ENCODE results near the gene PROC. TPM values are rescaled to one million over a fixed set of nuclear protein-coding genes. Genes with fewer than 3 reads are reported as not detected.

Gene PROC
- total RNA-seq, 3 donors from 2014 or later = not detected

- no peaks in the 10 kb centered on the region for H3K27me3 ChIP-seq
- intact Hi-C loops (cut with DNase I; ENCODE audit: low total_unique reads) = no loop called here
- TF ChIP-seq POLR2AphosphoS5 (IDR thresholded peaks at IDR 0.05) = no peak
- TF ChIP-seq CTCF (IDR thresholded peaks at IDR 0.05) = no peak
- TF ChIP-seq POLR2A (IDR thresholded peaks at IDR 0.05) = no peak
Observed at GRCh38 chr2:127382831-127383230, 35.4 kb upstream of the PROC start.

GRCh38 chr2:127384529-127384928 is 33.7 kb upstream of the PROC start:
- peaks cover 0 to 9% of the 10 kb centered on the region in 2 donors for H3K4me1 ChIP-seq
- H3K9me3 ChIP-seq = no peaks in the 10 kb centered on the region
- DNase-seq (ENCODE audit: low spot score in 2 of 2) = no peak
- TF ChIP-seq POLR2AphosphoS5 (IDR thresholded peaks at IDR 0.05) = no peak
- no peak for TF ChIP-seq POLR2A (IDR thresholded peaks at IDR 0.05)
- no peak for TF ChIP-seq CTCF (IDR thresholded peaks at IDR 0.05)
- no peaks in the 10 kb centered on the region for H3K36me3 ChIP-seq
- intact Hi-C loops (cut with DNase I; ENCODE audit: low total_unique reads) = no loop called here
- no peak overlapping the region for H3K27ac ChIP-seq
- no peak overlapping the region for H3K4me3 ChIP-seq
- no peaks in the 10 kb centered on the region for H3K27me3 ChIP-seq

More at GRCh38 chr2:127382831-127383230, 35.4 kb upstream of the PROC start:
- Histone ChIP-seq H3K4me1 (peaks cover 0 to 9% of the 10 kb centered on the region in 2 donors), H3K36me3 (no peaks in the 10 kb centered on the region), H3K27ac (no peak overlapping the region), H3K9me3 (no peaks in the 10 kb centered on the region), H3K4me3 (no peak overlapping the region)
- no peak for DNase-seq (ENCODE audit: low spot score in 2 of 2)

GRCh38 chr2:127386246-127386645 is 32.0 kb upstream of the PROC start:
- Histone ChIP-seq H3K4me1 (peaks cover 0 to 9% of the 10 kb centered on the region in 2 donors), H3K36me3 (no peaks in the 10 kb centered on the region), H3K4me3 (peak overlapping the region; percentile 74 to 95 (median 89)), H3K27me3 (no peaks in the 10 kb centered on the region), H3K9me3 (no peaks in the 10 kb centered on the region), H3K27ac (no peak overlapping the region)
- DNase-seq (ENCODE audit: low spot score in 2 of 2) = no peak
- TF ChIP-seq POLR2AphosphoS5 (IDR thresholded peaks at IDR 0.05) (no peak), POLR2A (IDR thresholded peaks at IDR 0.05) (no peak), CTCF (IDR thresholded peaks at IDR 0.05) (no peak)
- intact Hi-C loops (cut with DNase I; ENCODE audit: low total_unique reads) = no loop called here

GRCh38 chr2:127386764-127387654 is 31.2 kb upstream of the PROC start:
- no peaks in the 10 kb centered on the region for H3K27me3 ChIP-seq
- peak overlapping the region; percentile 74 to 95 (median 89) for H3K4me3 ChIP-seq
- H3K4me1 ChIP-seq = peaks cover 0 to 9% of the 10 kb centered on the region in 2 donors
- intact Hi-C loops (cut with DNase I; ENCODE audit: low total_unique reads) = no loop called here
- H3K27ac ChIP-seq = peak overlapping the region; percentile 96 to 99
- TF ChIP-seq CTCF (IDR thresholded peaks at IDR 0.05) (no peak), POLR2AphosphoS5 (IDR thresholded peaks at IDR 0.05) (no peak), POLR2A (IDR thresholded peaks at IDR 0.05) (no peak)
- H3K9me3 ChIP-seq = no peaks in the 10 kb centered on the region
- no peaks in the 10 kb centered on the region for H3K36me3 ChIP-seq
- peak; percentile 67 for DNase-seq (ENCODE audit: low spot score in 2 of 2)
